ENCODE data around the gene HSPB9.

DNA sequence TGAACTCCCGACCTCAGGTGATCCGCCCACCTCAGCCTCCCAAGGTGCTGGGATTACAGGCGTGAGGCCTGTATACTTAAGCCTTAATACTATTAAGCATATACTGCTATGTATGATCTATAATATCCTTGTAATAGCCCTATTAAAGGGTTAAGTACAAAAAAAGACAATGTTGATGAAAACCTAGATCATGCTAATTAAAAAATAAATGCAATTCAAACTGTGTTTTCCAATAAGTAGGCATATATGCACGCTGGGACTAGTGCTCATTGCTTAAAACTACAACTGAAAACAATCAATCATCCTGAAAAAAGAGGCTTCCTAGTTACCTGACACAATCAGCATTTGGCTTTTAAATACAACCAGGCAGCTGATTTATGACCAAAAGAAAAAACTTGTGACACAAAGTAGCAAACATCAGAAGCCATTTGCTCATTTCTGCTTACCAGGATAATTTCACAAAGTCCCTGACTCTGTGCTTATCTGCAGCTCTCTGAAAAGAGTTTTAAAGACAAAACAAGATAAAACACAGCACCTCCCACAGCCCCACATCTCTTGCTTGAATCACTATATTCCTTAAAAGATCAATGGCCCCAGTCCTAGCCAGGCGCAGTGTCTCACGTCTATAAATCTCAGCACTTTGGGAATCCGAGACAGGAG is 35.4 kb upstream of the HSPB9 start:
- TF ChIP-seq, protein P1, sequence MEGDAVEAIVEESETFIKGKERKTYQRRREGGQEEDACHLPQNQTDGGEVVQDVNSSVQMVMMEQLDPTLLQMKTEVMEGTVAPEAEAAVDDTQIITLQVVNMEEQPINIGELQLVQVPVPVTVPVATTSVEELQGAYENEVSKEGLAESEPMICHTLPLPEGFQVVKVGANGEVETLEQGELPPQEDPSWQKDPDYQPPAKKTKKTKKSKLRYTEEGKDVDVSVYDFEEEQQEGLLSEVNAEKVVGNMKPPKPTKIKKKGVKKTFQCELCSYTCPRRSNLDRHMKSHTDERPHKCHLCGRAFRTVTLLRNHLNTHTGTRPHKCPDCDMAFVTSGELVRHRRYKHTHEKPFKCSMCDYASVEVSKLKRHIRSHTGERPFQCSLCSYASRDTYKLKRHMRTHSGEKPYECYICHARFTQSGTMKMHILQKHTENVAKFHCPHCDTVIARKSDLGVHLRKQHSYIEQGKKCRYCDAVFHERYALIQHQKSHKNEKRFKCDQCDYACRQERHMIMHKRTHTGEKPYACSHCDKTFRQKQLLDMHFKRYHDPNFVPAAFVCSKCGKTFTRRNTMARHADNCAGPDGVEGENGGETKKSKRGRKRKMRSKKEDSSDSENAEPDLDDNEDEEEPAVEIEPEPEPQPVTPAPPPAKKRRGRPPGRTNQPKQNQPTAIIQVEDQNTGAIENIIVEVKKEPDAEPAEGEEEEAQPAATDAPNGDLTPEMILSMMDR (IDR thresholded peaks at IDR 0.05; ENCODE audit: extremely low read depth in 1 of 2, insufficient read depth in 1 of 2, low read depth in 1 of 2, low read length in 2 of 2) = no peak
- TF ChIP-seq MYC (IDR thresholded peaks at IDR 0.05; ENCODE audit: low read depth, low read length) (no peak), POLR2A (IDR thresholded peaks at IDR 0.05; ENCODE audit: low read depth, low read length) (no peak), FOS (IDR thresholded peaks at IDR 0.05; ENCODE audit: borderline replicate concordance, insufficient read depth, low read length) (no peak), EZH2 (IDR thresholded peaks at IDR 0.05; ENCODE audit: borderline replicate concordance, low read depth, low read length, severe bottlenecking) (no peak)
- TF ChIP-seq, protein P2, sequence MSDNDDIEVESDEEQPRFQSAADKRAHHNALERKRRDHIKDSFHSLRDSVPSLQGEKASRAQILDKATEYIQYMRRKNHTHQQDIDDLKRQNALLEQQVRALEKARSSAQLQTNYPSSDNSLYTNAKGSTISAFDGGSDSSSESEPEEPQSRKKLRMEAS (IDR thresholded peaks at IDR 0.05; ENCODE audit: insufficient read depth, insufficient read length) = no peak
